Stimulated activated CD4-positive, alpha-beta T cell treated with anti-CD3 and anti-CD28 coated beads, Interleukin-4, amount 100 ng/mL, for 24 hours (primary cell): ENCODE results near the gene PIR.

Experiments
- DNase-seq: peaks from one replicate; pipeline ENCODE4 v3.0.0-alpha.2; 2020

Gene PIR

DNA sequence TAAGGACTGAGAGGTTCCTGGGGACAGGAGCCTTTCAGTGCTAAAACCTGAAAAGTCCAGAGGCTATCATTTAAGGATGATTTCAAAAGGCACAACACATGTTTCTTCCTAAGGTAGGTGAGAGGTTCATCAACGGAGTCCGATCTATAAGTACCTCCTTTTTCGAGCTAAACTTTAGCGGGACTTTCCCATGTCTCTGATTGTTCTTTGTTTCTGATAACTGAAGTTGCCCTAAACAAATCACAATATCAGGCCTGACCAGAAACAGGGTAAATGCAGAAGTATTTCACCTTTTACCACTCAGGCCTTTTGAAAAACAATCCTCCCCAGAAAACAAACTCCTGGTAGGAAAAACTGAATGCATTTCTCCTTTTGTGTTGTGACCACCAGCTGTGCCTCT, 17.6 kb downstream of the PIR start:
- DNase-seq = no peak

DNA sequence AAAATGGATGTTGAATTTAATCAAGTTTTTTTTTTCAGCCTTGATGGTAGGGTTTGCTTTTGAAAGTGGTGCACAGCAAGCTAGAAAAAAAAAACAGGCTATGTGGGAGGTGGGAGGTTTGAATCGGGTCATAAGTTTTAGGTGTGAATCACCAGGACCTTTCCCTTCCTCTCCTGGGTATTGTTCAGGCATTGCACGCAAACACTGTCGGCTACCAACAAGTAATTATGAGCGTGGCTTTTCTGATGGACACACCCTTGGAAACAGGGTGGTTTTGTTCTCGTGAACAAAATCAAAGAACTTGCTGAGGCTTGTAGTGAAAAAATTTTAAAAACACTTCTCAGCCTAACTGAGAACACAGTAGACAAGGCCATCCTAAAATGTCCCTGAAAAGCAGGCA, 18.1 kb downstream of the PIR start:
- no peak for DNase-seq

DNA sequence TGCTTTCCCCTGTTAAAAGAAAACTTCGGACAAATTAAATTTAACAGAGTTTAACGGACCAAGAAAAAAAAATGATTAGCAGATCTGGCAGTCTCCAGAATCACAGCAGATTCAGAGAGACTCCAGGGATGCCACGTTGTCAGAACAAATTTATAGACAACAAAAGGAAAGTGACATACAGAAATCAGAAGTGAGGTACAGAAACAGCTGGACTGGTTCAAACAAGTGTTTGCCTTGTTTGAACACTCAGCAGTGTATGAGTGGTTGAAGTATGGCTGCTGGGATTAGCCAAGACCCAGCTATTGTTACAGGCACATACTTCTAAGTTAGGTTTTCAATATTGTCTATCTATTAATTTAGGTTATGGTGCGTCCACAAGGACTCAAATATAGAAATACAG, 19.1 kb downstream of the PIR start:
- no peak for DNase-seq

DNA sequence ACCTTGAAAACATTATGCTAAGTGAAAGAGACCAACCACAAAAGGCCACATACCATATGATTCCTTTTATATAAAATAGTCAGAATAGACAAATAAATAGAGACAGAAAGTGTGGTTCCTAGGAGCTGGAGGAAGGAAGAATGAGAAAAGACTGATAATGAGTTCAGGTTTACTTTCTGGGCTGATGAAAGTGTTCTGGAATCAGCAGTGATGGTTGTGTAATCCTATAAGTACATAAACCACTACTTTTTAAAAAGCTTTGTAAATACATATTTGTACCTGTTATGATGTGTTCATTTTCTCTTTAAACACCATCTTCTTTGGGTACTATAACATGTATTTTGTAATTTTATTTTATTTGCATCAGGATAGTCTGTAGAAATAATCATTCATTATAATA, 20.6 kb downstream of the PIR start:
- no peak for DNase-seq

DNA sequence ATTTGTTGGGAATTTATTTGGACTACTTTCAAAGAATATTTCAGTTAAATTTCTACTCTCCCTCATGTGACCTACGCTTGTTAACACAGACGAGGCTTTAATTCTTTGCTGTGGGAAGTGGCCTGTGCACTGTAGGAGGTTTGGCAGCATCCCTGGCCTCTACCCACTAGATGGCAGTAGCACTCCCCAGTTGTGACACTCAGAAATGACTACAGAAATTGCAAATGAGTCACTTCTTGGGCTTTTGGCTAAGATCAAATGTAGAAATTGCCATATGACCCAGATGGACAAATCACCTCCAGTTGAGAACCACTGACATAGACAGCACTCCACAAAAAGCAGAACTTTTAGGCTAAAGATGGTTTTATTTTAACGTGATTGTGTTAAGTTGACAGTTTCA, 22.1 kb downstream of the PIR start:
- DNase-seq = peak; percentile 55

DNA sequence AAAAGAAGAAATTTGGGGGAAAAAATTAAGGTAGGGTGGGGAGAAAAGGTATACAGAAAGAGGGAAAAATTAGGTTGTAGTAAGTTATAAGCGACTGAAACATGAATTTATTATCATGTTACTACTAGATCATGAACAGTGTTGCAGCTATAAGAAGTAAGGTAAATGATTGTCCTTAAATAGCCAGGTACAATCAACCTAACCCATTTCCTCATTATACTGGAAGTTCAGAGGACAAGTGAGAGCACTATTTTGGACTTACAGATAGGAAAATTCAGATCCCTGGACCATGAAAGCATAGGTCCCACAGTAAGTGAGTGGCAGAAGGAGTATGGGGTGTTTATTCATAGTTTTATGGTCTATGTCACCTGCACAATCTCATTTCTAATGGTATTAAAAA, 23.5 kb downstream of the PIR start:
- no peak for DNase-seq

DNA sequence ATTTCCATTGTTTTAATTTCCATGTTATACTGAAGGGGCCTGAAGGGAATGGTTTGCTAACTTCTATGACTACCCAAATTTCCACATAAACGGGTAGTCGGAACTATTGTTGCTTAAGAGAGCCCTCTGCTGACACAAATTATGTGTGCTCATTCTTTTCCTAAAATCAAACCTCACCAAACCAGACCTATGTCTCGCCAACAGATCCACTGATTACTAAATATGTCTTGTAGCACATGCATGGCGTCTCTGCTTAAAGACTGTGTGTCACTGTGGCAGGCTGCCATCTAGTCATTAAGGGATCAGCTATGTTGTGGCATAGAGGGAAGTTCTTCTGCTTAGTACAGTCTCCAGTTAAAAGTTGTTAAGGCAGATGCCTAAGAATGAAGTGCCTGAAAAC, 25.1 kb downstream of the PIR start:
- DNase-seq = no peak

DNA sequence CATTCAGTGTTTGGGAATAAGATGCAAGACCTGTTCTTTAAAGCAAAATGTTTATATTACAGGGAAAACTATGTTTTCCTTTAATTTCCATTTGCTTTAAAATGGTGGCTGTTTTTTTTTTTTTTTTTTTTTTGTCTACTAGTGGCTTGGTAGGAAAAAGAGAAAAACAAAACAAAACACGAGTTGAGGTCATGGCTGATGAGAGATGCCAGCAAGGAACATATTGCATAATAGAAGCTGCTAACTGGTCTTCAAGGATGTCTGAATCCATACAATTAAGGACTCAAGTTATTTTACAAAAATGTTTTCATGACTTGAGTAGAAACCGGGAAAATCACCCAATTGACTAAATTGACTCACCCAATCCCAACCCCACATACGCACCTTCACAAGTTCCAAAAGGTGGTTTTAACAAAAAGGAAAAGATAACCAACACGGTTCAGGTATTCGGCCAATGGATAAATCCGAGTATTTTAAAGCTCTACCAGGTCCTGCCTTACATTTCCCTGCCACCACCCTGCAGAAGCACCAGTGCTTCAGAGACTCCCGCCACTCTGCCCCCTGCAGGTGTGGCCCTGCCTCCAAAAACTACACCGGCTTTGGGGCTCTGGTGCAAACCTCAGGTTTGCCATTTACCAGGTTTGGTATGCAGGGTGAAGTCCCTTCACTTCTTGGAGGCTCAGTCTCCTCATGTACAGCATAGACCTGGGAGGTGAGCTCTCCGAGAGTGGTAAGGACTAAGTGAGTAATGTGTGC, 27.1 kb downstream of the PIR start:
- no peak for DNase-seq

DNA sequence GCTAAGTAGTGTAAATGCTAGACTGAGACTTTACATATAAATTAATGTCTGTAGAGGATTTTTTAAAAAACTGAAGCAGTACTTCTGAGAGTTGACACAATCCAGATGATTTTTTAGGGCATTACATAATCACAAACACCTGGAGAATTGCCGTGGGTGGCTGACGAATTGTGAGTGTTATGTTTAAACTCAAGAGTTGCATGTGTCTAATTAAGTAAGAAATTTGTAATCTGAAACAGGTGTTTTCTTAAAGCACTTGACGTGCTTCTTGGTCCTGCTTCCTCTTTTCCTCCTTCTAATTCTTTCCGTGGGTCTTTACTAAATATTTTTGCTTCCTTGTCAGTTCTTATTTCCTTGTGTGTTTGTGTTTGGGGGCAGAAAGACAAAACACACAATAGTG, 27.8 kb downstream of the PIR start:
- DNase-seq = no peak

DNA sequence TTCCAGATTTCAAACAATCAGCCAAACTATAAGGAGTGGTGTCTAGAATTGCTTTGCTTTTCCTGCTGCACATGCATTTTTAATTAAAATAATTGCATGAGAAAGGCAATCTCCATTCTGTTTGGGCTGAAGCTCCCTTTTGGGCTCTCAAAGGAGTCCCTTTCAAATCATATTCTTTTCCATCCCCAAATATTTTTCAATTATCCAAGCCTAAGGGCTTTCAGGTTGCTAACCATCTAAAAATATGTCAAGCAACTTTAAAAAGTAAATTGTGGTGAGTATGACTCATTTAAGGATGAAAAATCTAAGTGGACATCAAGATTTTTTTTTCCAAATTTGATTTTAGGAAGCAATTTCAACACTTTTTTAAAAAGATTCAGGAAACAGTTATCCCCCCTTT, 28.4 kb downstream of the PIR start:
- DNase-seq = no peak

DNA sequence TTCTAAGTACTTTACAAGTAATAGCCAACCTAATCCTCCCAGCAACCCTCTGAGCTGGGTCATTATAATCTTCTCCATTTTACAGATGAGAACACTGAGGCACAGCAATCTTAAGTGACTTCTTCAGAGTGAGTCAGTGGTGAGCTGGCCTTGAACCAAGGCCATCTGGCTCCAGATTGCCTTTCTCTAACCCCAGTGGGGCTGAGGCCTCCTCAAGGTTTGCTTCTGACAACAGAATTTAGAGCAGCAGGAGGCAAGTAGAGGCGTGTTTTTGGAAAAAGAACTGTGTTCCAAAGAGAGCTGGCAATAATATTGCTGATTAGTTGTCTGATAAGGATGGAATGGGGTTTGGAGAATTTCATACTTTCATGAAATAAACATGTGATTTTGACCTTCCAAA, 41.2 kb downstream of the PIR start:
- DNase-seq = no peak

DNA sequence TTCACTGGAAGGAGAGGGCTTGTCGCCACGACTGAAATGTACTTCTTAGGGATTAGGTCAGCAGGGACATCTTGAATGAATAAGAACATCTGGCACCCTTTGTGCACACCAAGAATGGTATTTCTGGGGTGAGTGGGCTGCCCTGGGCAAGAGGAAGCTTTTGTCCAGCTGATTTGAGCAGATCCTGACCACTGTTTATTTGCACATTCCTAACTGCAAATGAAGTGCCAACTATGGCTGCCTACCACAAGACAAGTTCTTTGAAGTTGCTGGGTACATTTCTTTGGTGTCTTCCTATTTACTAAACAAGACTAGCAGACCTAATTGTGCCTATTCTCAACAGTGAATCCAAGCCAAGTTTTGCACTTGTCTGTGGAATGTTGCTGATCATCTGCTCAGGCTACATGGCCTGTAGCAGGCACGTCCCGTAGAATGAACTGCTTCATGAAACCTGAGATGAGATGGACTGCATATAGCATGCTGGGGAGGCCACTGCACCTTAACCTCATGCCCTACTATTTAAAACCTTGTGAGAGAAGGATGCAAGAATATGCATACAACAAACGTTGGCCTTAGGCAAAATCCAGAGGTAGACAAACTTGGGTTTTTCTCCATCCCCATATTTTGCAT, 45.0 kb downstream of the PIR start:
- DNase-seq = no peak

DNA sequence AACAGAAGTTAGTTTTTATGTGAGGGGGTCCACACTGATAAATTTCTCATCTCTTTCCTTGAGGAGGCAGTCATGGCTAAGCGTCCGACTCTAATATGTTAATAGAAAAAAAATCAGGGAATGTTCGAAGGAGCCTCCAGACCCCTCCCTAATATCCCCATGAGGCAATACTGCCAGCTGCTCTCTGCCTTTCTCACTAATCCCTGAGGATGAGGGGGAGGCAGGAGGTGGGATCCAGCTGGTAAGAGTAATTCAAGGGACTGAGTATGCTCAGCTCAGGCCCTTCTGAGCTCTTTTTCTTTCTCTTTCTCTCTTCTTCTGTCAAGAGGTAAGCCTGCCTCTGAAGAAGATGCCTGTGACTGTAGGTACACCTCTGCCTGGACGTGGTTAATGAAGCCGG, 51.7 kb downstream of the PIR start:
- DNase-seq = no peak

DNA sequence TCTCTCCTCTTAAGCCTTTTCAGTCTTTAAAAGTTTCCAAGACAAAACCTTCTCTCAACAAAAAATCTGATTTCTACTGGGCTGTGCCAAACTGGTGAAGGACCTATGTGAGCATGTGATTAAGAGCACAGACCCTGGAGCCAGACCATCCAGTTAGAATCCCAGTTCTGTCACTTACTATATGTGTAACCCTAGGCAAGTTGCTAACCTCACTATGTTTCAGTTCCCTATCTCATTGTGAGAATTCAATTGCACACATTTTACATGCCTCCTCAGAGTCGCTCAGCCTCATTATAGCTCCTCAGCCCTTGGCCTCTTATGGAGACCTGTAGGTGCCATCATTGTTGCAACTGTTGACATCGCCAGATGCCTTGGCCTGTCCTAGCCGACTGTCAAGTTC, 54.8 kb downstream of the PIR start:
- DNase-seq = no peak

DNA sequence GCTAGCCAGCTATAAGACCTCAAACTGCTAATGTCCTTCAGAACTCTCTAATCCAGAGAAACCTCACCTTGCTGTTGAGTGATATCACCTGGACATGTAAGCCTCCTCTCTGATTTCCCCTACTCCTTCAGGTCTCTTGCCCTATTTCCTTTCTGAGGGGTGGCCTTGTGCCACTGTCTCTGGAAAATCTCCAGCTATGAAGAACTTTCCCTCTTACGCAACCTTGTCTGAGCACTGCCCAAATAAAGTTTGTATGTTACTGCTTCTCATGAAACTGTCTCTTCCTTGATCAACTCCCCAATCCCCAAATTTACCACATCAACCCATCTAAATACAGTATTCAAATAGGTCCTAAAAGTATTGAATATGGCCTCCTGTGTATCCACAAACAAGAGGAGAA, 55.4 kb downstream of the PIR start:
- no peak for DNase-seq

DNA sequence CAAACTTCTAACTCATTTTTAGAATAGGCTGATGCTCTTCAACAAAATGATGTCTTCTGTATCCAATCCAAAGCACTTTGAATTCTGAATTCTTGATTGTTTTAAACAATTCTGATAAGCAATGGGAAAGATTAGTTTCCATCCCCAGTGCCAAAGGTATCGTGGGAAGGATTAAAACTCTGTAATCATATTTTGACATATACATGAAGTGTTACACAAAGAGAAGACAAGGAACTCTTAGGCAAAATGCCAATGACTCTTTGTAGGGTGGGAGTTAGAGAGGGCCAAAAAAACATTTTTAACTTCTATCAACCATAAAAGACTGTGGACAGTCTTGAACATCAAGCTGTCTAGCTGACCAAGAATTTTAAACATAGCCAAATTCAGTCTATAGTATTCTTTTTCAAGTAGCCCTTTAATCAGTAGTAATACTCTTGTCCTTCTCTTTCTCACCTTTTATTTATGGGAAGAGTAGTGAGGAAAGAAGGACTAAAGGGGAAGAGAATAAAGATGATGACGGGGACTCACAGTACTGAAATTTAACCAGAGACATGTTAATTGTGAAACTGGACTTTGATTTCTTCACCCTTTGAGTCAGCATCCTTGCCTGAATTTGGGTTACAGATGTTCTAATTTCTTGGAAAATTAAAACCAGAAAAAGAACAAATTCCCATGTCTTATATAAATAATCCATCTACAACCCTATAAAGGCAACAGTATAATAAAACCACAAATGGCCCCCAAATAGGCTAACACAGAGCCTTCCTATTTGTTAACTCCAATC, 57.1 kb downstream of the PIR start:
- DNase-seq = no peak

DNA sequence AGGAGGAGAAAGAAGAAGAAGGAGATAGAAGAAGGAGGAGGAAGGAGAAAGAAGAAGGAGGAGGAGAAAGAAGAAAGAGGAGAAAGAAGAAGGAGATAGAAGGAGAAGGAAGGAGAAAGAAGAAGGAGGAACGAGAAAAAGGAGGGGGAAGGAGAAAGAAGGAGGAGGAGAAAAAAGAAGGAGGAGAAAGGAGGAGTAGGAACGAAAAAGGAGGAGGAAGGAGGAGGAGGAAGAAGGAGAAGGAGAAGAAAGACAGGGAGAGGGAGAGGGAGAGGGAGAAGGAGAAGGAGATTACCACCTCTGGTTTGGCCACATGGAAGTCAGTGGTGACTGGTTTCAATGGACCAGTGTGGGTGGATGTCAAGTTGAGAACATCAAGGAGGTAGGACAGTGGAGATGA, 58.9 kb downstream of the PIR start:
- DNase-seq = no peak

DNA sequence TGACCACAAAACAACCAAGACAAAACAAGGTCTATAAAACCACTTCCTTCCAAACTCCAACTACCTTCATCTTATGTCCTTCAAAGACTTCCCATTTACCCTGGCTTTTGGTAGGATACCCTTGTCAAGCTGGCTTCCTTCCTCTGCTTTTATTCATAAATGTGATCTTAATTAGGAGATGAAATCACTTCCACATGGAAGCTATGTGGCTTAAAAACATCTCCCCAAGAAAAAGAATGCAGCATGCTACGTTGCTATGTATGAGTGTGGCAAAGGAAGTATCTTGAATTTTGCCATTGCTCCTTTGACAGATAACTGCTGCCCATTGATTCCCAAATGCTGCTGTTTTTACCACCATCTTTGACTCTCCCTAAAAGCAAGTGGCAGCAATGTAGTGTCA, 62.5 kb downstream of the PIR start:
- DNase-seq = no peak

DNA sequence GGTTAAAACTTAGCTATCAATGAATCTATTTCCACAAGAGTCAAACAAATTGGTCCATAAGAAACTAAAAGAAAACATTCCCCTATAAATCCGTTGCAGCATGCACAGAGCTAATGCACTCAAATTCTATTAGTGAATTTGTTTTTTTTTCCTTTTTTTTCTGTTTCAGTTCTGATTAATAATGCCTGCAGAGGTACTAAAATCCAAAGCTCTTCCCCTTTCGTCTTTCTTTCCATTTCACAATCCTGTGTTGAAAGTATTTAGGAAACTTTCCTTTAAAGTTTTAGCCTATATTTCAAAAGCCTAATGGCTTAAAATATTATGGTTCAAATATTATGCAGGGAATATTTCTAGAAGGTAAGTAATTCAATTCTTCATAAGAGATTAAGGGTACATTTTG, 63.1 kb downstream of the PIR start:
- DNase-seq = no peak

DNA sequence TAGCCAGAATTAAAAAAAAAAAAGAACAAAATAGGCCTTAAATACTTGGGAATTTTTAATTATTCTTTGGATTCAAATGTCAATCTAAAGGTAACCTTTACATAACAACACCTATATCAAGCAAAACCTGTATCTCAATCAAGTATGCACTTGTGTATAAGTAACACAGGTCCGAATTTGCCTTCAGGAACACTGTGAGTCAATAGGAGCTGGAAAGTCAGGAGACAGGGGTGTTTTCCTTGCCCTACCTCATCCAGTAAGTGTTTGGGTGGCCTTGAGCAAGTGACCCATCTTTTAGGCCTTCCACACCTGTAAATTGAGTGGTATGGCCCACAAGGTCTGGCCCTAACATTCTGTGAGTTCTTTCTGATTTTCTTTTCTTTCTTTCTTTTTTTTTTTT, 68.1 kb downstream of the PIR start:
- DNase-seq = no peak

DNA sequence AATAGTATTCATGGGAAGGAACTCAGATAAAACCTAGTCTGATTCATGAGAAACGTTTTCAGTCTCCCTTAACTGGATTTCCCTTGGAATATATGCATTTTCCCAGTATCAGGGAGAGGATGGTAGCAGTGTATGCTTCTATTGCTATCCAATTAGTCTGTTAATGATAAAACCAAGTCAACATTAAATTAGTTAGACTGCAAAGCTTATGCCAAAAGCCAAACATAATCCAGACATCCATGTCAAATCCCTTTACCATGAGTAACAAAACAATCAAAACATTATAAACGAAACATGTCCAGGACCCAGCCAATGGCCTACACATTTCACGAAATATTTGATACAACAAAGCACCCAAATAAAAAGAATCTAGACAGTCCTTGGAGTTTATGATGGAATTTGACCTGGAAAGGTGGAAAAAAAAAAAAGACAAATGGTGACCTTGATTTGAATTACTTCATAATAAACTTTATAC, 74.4 kb downstream of the PIR start:
- DNase-seq = no peak

DNA sequence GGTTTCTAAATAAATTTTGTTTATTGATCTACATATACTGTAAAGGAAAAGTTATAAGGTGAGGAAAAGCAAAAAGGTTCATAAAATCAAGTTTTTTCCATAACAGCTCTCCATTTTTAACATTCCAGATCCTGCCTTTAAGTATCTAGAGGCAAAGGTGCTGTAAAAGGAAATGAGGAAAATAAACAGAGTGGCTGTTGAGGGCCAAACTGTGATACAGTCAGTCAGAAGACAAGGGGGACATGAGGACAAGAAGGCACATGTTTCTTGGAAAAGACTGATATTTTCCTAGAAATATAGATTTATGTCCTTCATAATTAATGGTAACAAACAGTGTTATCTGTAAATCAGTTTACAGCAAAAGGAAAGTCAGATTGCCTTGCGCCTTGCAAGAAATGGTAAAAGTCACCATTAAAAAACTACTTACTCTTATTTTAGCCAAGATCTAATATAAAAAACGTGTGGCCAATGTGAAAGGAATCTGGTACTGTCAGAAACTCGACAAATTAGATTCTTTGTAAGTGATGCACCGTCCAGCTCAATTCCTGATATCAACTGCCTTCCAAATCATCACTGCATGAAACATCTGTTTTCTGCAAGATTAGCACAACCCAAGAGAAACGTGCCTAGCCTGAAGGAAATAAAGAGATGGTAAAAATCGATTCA, 75.0 kb downstream of the PIR start:
- no peak for DNase-seq

DNA sequence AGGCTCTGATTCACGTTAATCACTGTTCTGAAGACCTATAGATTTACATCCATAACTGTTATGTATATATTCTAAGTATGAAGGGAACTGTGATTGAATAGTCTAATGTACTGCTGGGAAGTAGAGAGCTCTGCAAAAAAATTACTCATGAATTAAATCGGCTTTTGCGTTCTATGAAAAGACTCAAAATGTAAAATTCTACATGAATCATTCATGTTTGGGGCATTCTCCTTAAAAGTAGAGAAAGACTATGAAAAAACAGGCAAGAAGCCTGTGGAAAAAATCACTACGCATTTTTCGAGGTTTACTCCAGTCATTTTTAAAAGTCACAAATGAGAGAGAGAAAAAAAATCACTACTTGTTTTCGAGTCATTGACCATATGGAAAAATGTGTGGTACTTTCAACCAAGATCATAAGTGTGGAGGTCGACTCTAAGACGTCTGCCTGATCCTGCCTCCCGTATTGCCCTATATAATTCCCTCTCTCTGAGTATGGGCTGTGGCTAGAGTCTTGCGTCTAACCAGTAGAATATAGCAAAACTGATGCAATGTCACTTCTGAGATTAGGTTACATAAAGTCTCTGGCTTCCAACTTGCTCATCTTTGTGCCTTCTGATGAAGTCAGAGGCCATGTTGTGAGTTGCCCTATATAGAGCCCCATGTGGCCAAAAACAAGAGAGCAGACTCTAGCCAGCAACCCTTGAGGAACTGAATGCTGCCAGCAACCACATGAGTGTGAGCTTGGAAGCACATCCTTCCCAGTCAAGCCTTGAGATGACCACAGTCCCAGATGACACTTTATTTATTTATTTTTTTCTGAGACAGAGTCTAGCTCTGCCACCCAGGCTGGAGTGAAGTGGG, 76.8 kb downstream of the PIR start:
- DNase-seq = no peak
